ENCODE data around the gene KCNQ1. TPM values are rescaled to one million over a fixed set of nuclear protein-coding genes. Genes with fewer than 3 reads are reported as not detected.

Gene KCNQ1
- total and polyA plus RNA-seq, 2 experiments from 2014 or later, result 0.45 to 0.87 TPM

- Mint-ChIP-seq H3K27me3 (ENCODE audit: insufficient read depth, low read depth, poor library complexity) (peaks cover 32% of the 10 kb centered on the region), H3K4me1 (no peaks in the 10 kb centered on the region), H3K9me3 (peaks cover 2% of the 10 kb centered on the region; the same call in 1 of the 3 replicates), H3K36me3 (ENCODE audit: low read depth) (no peaks in the 10 kb centered on the region), H3K27ac (no peak overlapping the region), H3K4me3 (no peak overlapping the region)
- H3K27me3 ChIP-seq (ENCODE audit: insufficient read depth), result peaks cover 18% of the 10 kb centered on the region
- no peak overlapping the region for H2AFZ ChIP-seq
- no peak overlapping the region for H3K4me3 ChIP-seq
- H3F3A ChIP-seq (replicated peaks; ENCODE audit: low read depth), result no peaks in the 10 kb centered on the region
- TF ChIP-seq NANOG (IDR thresholded peaks at IDR 0.05; ENCODE audit: borderline replicate concordance) (no peak), JUNB (IDR thresholded peaks at IDR 0.05; ENCODE audit: unreplicated experiment) (no peak), CTCF (conservative IDR thresholded peaks at IDR 0.05; ENCODE audit: low read depth in 2 of 2) (no peak), ZNF331 (CRISPR knock-in tag; IDR thresholded peaks at IDR 0.05; ENCODE audit: low read depth) (no peak), STAT1 (IDR thresholded peaks at IDR 0.05; ENCODE audit: unreplicated experiment) (no peak), EZH2phosphoT487 (IDR thresholded peaks at IDR 0.05; ENCODE audit: unreplicated experiment) (no peak), ZNF462 (CRISPR knock-in tag; IDR thresholded peaks at IDR 0.05) (no peak), REST (IDR thresholded peaks at IDR 0.05; ENCODE audit: unreplicated experiment) (no peak), CREB1 (CRISPR knock-in tag; IDR thresholded peaks at IDR 0.05; ENCODE audit: low read depth) (no peak), ZNF114 (CRISPR knock-in tag; IDR thresholded peaks at IDR 0.05) (no peak), ETS1 (IDR thresholded peaks at IDR 0.05) (no peak), POLR2AphosphoS5 (IDR thresholded peaks at IDR 0.05; ENCODE audit: low read depth) (no peak), EZH2 (IDR thresholded peaks at IDR 0.05; ENCODE audit: low read depth, unreplicated experiment) (no peak)
- no peak overlapping the region for H3K4me2 ChIP-seq
- H3K79me2 ChIP-seq (replicated peaks; ENCODE audit: insufficient read depth), result no peaks in the 10 kb centered on the region
- no peak for ATAC-seq
- no peaks in the 10 kb centered on the region for H3K36me3 ChIP-seq (ENCODE audit: insufficient read depth)
- H4K20me1 ChIP-seq (replicated peaks; ENCODE audit: insufficient read depth), result no peaks in the 10 kb centered on the region
- no peak overlapping the region for H3K27ac ChIP-seq (ENCODE audit: low read depth)
- no peaks in the 10 kb centered on the region for H3K4me1 ChIP-seq (ENCODE audit: insufficient read depth)
- no peaks in the 10 kb centered on the region for H3K9me2 ChIP-seq (ENCODE audit: insufficient read depth)
- no peak for DNase-seq (ENCODE audit: low spot score)
Measured at GRCh38 chr11:2467695-2468055, 22.9 kb downstream of the KCNQ1 start.

Measured in GM23338 (cell line).